ENCODE results near the gene ASB16. TPM values are rescaled to one million over a fixed set of nuclear protein-coding genes. Genes with fewer than 3 reads are reported as not detected.
"Not testable (repeated sequence)": the region's sequence is repeated elsewhere in the genome, so short reads cannot be mapped to it uniquely, and the experiment has no call there.

ASB16 gene
- total and polyA plus RNA-seq, 2 donors: 0.14 TPM; not detected in 1

DNA sequence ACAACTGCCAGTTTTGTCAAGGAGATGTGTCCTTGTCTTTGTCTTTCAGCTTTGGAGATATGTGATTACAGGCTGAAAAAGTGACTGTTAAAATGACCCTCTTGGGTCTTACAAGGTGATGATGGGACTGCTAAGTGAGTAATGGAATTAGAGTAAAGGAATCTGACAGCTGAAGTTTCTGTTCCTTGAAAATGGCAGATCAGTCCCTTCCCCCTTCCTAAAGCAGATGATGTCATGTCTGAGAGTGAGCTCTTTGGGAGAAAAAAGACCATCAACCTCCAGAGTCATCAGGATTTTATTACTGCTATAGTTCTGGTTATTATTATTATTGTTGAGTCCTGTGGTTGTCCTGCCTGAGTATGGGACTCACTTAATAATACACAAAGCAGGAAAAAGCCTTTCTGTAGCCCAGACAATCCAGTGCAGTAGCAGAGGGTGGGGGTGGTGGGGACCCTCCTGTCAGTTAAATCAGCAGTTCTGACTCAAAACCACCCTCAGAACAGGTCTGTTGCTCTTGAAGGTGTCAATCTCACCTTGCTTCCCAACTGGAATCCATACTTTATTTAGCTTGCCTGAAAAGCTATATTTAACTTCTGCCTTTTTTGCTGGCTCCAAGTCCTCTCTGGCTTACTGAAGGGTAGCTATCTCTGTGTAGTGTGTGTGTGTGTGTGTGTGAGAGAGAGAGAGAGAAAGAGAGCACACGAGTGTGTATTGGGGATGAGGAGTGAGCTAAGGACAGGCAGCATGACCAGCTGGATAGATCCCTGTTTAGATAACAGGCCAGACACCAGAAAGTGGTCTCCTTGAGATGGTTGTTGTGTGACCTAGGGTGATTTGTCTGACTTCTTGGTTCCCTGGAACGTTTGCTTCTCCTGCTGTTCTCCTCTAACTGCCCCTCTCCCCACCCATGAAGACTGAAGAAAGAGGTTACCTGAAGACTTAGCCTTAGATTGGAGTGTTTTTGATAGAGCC lies 23.8 kb upstream of the ASB16 start:
- no peaks in the 10 kb centered on the region for H3K27me3 ChIP-seq (ENCODE audit: control insufficient read depth in 2 of 2, insufficient read depth in 1 of 2, low read length in 1 of 2)
- no peak for DNase-seq (ENCODE audit: low read depth in 6 of 9, low spot score in 9 of 9)
- WGBS: 87% methylated on average over 2 of the region's 2 CpGs
- H3K36me3 ChIP-seq (ENCODE audit: control insufficient read depth in 2 of 2, insufficient read depth in 2 of 2, low read length in 1 of 2): peaks cover 15 to 33% of the 10 kb centered on the region in 2 donors
- no peak overlapping the region for H3K27ac ChIP-seq (ENCODE audit: low read depth in 1 of 2, low read length in 1 of 2)
- H3K4me3 ChIP-seq (ENCODE audit: low read length in 2 of 2): no peak overlapping the region
- H3K9me3 ChIP-seq (ENCODE audit: control insufficient read depth in 2 of 2, insufficient read depth in 1 of 2, low read length in 1 of 2): no peaks in the 10 kb centered on the region
- H3K4me1 ChIP-seq (ENCODE audit: control insufficient read depth in 2 of 2, insufficient read depth in 2 of 2, low read length in 2 of 2): peaks cover 5 to 7% of the 10 kb centered on the region in 2 donors

- Histone ChIP-seq H3K27ac (ENCODE audit: low read depth in 1 of 2, low read length in 1 of 2) (no peak overlapping the region), H3K9me3 (ENCODE audit: control insufficient read depth in 2 of 2, insufficient read depth in 1 of 2, low read length in 1 of 2) (no peaks in the 10 kb centered on the region), H3K4me1 (ENCODE audit: control insufficient read depth in 2 of 2, insufficient read depth in 2 of 2, low read length in 2 of 2) (peaks cover 0 to under 1% of the 10 kb centered on the region in 2 donors), H3K4me3 (ENCODE audit: low read length in 2 of 2) (no peak overlapping the region), H3K36me3 (ENCODE audit: control insufficient read depth in 2 of 2, insufficient read depth in 2 of 2, low read length in 1 of 2) (peaks cover 19 to 38% of the 10 kb centered on the region in 2 donors), H3K27me3 (ENCODE audit: control insufficient read depth in 2 of 2, insufficient read depth in 1 of 2, low read length in 1 of 2) (no peaks in the 10 kb centered on the region)
- WGBS: 94% methylated on average over 4 of the region's 4 CpGs
- no peak for DNase-seq (ENCODE audit: low read depth in 6 of 9, low spot score in 9 of 9)
Measured at GRCh38 chr17:44147812-44148211, 22.7 kb upstream of the ASB16 start.

DNA sequence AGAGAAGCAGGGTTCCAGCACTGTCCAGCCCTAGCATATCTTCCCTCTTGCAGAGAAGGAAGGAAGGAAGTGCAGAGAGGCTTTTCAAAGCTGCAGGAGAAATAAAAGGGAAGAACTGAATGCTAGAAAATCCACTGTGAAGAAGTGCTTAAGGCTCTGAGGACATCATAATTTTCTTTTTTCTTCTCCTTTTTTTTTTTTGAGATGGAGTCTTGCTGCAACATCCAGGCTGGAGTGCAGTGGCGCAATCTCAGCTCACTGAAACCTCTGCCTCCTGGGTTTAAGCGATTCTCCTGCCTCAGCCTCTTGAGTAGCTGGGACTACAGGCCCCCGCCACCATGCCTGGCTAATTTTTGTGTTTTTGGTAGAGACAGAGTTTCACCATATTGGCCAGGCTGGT lies 21.4 kb upstream of the ASB16 start:
- 98% methylated on average over 3 of the region's 3 CpGs for WGBS
- not testable (repeated sequence) for H3K4me3 ChIP-seq (ENCODE audit: low read length in 2 of 2); H3K27ac ChIP-seq (ENCODE audit: low read depth in 1 of 2, low read length in 1 of 2); H3K4me1 ChIP-seq (ENCODE audit: control insufficient read depth in 2 of 2, insufficient read depth in 2 of 2, low read length in 2 of 2); H3K27me3 ChIP-seq (ENCODE audit: control insufficient read depth in 2 of 2, insufficient read depth in 1 of 2, low read length in 1 of 2); DNase-seq (ENCODE audit: low read depth in 6 of 9, low spot score in 9 of 9); H3K9me3 ChIP-seq (ENCODE audit: control insufficient read depth in 2 of 2, insufficient read depth in 1 of 2, low read length in 1 of 2)
- peaks cover 22 to 41% of the 10 kb centered on the region in 2 donors for H3K36me3 ChIP-seq (ENCODE audit: control insufficient read depth in 2 of 2, insufficient read depth in 2 of 2, low read length in 1 of 2)

- no peaks in the 10 kb centered on the region for H3K4me1 ChIP-seq (ENCODE audit: control insufficient read depth in 2 of 2, insufficient read depth in 2 of 2, low read length in 2 of 2)
- H3K4me3 ChIP-seq (ENCODE audit: low read length in 2 of 2): no peak overlapping the region
- no peak for DNase-seq (ENCODE audit: low read depth in 6 of 9, low spot score in 9 of 9)
- over 99% methylated on average over 4 of the region's 4 CpGs for WGBS
- peaks cover 27 to 41% of the 10 kb centered on the region in 2 donors for H3K36me3 ChIP-seq (ENCODE audit: control insufficient read depth in 2 of 2, insufficient read depth in 2 of 2, low read length in 1 of 2)
- H3K9me3 ChIP-seq (ENCODE audit: control insufficient read depth in 2 of 2, insufficient read depth in 1 of 2, low read length in 1 of 2): no peaks in the 10 kb centered on the region
- no peak overlapping the region for H3K27ac ChIP-seq (ENCODE audit: low read depth in 1 of 2, low read length in 1 of 2)
- no peaks in the 10 kb centered on the region for H3K27me3 ChIP-seq (ENCODE audit: control insufficient read depth in 2 of 2, insufficient read depth in 1 of 2, low read length in 1 of 2)
Measured at GRCh38 chr17:44149750-44150329, 20.7 kb upstream of the ASB16 start.

DNA sequence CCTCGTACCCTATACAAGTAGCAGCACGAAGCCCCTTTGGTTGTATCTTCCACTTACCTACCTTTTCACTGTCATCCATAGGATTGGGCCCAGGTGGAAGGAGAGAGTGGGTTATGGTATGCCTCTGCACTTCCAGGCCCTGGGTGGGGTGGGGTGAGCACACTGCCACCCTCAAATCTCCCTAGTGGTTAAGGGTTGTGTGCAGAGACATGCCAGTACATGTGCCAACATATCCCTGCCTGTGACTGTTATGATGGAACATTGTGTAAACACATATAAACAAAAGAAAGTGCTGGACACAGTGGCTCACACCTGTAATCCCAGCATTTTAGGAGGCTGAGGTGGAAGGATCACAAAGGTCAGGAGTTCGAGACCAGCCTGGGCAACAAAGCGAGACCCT lies 17.6 kb upstream of the ASB16 start:
- H3K4me3 ChIP-seq (ENCODE audit: low read length in 2 of 2): no peak overlapping the region
- DNase-seq (ENCODE audit: low read depth in 6 of 9, low spot score in 9 of 9): no peak
- no peak overlapping the region for H3K27ac ChIP-seq (ENCODE audit: low read depth in 1 of 2, low read length in 1 of 2)
- 98% methylated on average over 4 of the region's 4 CpGs for WGBS
- H3K4me1 ChIP-seq (ENCODE audit: control insufficient read depth in 2 of 2, insufficient read depth in 2 of 2, low read length in 2 of 2): no peaks in the 10 kb centered on the region
- H3K27me3 ChIP-seq (ENCODE audit: control insufficient read depth in 2 of 2, insufficient read depth in 1 of 2, low read length in 1 of 2): no peaks in the 10 kb centered on the region
- H3K9me3 ChIP-seq (ENCODE audit: control insufficient read depth in 2 of 2, insufficient read depth in 1 of 2, low read length in 1 of 2): no peaks in the 10 kb centered on the region
- peaks cover 30 to 34% of the 10 kb centered on the region in 2 donors for H3K36me3 ChIP-seq (ENCODE audit: control insufficient read depth in 2 of 2, insufficient read depth in 2 of 2, low read length in 1 of 2)

- WGBS: 96% methylated on average over 2 of the region's 2 CpGs
Measured at GRCh38 chr17:44155488-44155887, 15.0 kb upstream of the ASB16 start.

DNA sequence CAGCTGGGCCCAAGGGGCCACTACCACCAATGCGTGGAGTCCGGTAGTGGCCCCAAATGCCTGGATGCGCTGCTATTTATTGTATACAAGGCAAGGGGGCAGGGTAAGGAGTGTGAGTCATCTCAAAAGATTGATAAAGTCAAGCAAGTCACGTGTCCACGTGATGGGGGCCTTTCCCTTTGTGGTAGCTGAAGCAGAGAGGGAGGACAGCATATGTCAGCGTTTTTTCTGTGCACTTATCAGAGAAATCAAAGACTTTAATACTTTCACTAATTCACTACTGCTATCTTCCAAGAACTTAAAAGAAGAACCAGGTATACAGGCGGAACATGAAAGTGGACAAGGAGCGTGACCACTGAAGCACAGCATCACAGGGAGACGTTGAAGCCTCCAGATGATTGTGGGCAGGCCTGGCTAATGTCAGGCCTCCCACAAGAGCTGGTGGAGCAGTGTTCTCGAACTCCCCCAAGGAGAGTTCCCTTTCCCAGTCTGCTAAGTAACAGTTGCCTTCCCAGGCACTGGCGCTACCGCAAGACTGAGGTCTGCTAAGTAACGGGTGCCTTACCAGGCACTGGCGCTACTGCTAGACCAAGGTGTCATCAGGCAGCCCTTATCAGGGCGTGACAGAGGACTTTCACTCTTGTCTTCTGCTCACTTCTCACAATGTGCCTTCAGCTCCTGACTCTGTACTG lies 10.8 kb upstream of the ASB16 start:
- DNase-seq (ENCODE audit: low read depth in 6 of 9, low spot score in 9 of 9): no peak
- H3K9me3 ChIP-seq (ENCODE audit: control insufficient read depth in 2 of 2, insufficient read depth in 1 of 2, low read length in 1 of 2): no peaks in the 10 kb centered on the region
- WGBS: 96% methylated on average over 15 of the region's 15 CpGs
- H3K36me3 ChIP-seq (ENCODE audit: control insufficient read depth in 2 of 2, insufficient read depth in 2 of 2, low read length in 1 of 2): peaks cover 14 to 15% of the 10 kb centered on the region in 2 donors
- H3K27me3 ChIP-seq (ENCODE audit: control insufficient read depth in 2 of 2, insufficient read depth in 1 of 2, low read length in 1 of 2): no peaks in the 10 kb centered on the region
- no peaks in the 10 kb centered on the region for H3K4me1 ChIP-seq (ENCODE audit: control insufficient read depth in 2 of 2, insufficient read depth in 2 of 2, low read length in 2 of 2)
- no peak overlapping the region for H3K27ac ChIP-seq (ENCODE audit: low read depth in 1 of 2, low read length in 1 of 2)
- H3K4me3 ChIP-seq (ENCODE audit: low read length in 2 of 2): no peak overlapping the region

More at GRCh38 chr17:44155488-44155887, 15.0 kb upstream of the ASB16 start:
- Histone ChIP-seq H3K4me3 (ENCODE audit: low read length in 2 of 2) (no peak overlapping the region), H3K9me3 (ENCODE audit: control insufficient read depth in 2 of 2, insufficient read depth in 1 of 2, low read length in 1 of 2) (no peaks in the 10 kb centered on the region), H3K4me1 (ENCODE audit: control insufficient read depth in 2 of 2, insufficient read depth in 2 of 2, low read length in 2 of 2) (no peaks in the 10 kb centered on the region), H3K27ac (ENCODE audit: low read depth in 1 of 2, low read length in 1 of 2) (no peak overlapping the region), H3K36me3 (ENCODE audit: control insufficient read depth in 2 of 2, insufficient read depth in 2 of 2, low read length in 1 of 2) (peaks cover 17 to 26% of the 10 kb centered on the region in 2 donors), H3K27me3 (ENCODE audit: control insufficient read depth in 2 of 2, insufficient read depth in 1 of 2, low read length in 1 of 2) (no peaks in the 10 kb centered on the region)
- DNase-seq (ENCODE audit: low read depth in 6 of 9, low spot score in 9 of 9): no peak

DNA sequence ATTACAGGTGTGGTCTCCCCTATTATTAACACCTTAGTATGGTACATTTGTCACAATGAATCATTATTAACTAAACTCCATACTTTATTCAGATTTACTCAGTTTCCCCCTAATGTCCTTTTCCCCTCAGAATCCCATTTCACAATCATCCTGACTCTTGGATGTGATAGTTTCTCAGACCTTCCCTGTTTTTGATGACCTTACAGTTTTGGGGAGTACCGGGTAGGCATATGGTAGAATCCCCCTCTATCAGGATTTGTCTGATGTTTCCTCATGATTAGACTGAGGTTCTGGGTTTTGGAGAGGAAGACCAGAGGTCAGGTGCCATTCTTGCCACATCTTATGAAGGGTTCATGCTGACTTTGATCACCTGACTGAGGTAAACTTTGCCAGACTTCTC lies 6.0 kb upstream of the ASB16 start:
- H3K4me1 ChIP-seq (ENCODE audit: control insufficient read depth in 2 of 2, insufficient read depth in 2 of 2, low read length in 2 of 2): peaks cover 0 to 3% of the 10 kb centered on the region in 2 donors
- 97% methylated on average over 1 of the region's 1 CpG for WGBS
- H3K9me3 ChIP-seq (ENCODE audit: control insufficient read depth in 2 of 2, insufficient read depth in 1 of 2, low read length in 1 of 2): no peaks in the 10 kb centered on the region
- no peak overlapping the region for H3K27ac ChIP-seq (ENCODE audit: low read depth in 1 of 2, low read length in 1 of 2)
- no peak overlapping the region for H3K4me3 ChIP-seq (ENCODE audit: low read length in 2 of 2)
- DNase-seq (ENCODE audit: low read depth in 6 of 9, low spot score in 9 of 9): no peak
- peaks cover 0 to 8% of the 10 kb centered on the region in 2 donors for H3K36me3 ChIP-seq (ENCODE audit: control insufficient read depth in 2 of 2, insufficient read depth in 2 of 2, low read length in 1 of 2)
- H3K27me3 ChIP-seq (ENCODE audit: control insufficient read depth in 2 of 2, insufficient read depth in 1 of 2, low read length in 1 of 2): no peaks in the 10 kb centered on the region

All from thymus (tissue), 11 donors.